SHP77 treated with DMSO at 0.1 percent for 48 hours (cell line): ENCODE measurements around the gene SERPINB7.
"Not testable (repeated sequence)": the region's sequence is repeated elsewhere in the genome, so short reads cannot be mapped to it uniquely, and the experiment has no call there.

Experiments used
- DNase-seq: peaks from one replicate; lab custom pipeline; 2025; lab: John Stamatoyannopoulos, UW

SERPINB7 gene, protein sequence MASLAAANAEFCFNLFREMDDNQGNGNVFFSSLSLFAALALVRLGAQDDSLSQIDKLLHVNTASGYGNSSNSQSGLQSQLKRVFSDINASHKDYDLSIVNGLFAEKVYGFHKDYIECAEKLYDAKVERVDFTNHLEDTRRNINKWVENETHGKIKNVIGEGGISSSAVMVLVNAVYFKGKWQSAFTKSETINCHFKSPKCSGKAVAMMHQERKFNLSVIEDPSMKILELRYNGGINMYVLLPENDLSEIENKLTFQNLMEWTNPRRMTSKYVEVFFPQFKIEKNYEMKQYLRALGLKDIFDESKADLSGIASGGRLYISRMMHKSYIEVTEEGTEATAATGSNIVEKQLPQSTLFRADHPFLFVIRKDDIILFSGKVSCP

GRCh38 chr18:63775166-63775730 is at the start of gene SERPINB7:
SERPINB7 (plus strand) TSS chr18:63775418; CDS start chr18:63782373, 6,955 bp downstream.
- no peak for DNase-seq

DNA sequence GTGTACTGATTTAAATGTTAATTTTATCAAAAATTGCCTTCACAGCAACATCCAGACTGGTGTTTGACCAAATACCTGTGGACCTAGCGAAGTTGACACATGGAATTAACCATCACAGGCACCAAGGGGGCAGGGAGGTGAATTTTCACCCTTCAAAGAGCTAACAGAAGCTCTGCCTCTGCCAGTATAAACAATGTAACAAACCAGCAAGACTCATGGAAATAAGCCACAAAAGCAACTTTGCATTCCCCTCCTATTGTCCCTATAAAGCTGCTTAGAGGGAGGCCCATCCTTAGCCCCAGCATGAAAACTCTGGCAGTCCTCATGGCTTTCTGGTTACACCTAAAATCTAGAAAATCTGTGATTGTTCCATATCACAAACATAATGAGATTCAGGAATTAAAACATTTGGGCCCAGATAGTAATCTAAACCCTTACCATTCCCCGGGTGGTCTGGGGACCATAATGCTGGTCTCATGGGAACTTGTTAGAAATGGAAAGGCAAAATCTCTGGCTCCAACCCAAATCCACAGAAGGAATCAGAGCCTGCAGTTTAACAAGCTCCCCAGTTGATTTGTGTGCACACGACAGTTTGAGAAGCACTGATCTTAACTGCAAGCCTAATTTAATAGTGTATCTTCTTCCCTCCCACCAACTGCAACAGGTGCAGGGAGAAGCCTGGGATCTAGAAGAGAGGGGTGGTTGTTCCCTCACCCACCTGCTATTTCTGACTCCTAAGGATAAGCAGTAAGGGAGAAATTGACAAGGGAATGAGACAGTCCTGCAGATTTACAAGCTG is 49.3 kb upstream of the SERPINB7 start:
- no peak for DNase-seq

DNA sequence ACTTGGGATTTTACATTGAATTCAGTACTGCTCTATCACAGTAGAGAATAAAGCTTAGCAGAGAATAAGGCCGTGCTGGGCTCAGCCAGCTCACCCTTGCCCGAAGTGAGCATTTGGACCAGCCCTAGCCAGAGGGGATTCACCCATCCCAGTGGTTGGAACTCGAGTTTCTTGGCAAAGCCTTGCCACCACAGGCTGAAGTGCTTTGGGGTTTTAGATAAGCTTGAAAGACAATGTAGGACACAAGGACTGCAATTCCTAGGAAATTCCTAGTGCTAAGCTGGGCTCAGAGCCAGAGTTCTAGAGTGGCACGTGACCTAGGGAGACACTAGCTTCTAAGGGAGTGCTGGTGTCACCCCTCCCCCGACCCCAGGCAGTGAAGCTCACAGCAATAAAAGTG is 44.4 kb upstream of the SERPINB7 start:
- no peak for DNase-seq

- DNase-seq, result no peak
Observed at GRCh38 chr18:63731215-63731614, 44.0 kb upstream of the SERPINB7 start.

- DNase-seq, result no peak
Observed at GRCh38 chr18:63736876-63737275, 38.3 kb upstream of the SERPINB7 start.

GRCh38 chr18:63741769-63742168 is 33.4 kb upstream of the SERPINB7 start:
- no peak for DNase-seq

DNA sequence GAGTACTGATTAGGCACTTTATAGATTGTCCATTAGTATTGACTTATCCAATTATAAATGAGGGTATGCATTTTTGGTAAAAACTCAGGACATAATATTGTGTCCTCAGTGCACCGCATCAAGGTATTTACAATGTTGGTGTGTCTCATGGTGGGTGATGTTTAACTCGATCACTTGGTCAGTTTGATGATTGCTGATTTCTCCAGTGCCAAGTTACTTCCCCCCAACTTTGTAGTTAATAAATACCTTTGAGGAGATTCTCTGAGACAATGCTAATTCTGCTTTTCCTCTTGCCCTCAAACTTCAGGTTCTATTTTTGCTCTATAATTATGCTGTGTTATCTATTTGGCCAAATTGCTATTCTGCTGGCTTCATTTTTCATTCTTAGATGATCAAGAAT is 28.2 kb upstream of the SERPINB7 start:
- no peak for DNase-seq

GRCh38 chr18:63749489-63749888 is 25.7 kb upstream of the SERPINB7 start:
- DNase-seq, result no peak

DNA sequence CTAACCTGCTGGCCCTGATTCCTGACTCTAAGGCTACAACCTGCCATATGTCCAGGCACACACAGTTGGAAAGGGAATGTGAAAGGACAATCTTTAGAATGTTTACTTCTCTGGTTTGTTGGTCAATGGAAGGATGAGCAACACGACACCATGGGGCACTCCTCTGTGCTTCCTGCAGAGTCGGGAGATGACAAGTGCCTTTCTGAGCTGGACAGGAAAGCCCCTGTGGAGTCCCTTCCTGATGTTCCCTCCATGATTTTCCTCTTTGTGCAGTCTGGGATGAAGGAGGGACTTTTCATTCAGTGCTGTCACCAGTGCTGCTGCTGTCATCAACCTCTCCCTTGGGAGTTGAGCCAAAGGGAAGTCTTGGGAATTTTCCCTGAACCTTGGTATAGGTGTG is 22.6 kb upstream of the SERPINB7 start:
- no peak for DNase-seq

- DNase-seq, result no peak
Observed at GRCh38 chr18:63753676-63754075, 21.5 kb upstream of the SERPINB7 start.

GRCh38 chr18:63757541-63757940 is 17.7 kb upstream of the SERPINB7 start:
- DNase-seq, result no peak

DNA sequence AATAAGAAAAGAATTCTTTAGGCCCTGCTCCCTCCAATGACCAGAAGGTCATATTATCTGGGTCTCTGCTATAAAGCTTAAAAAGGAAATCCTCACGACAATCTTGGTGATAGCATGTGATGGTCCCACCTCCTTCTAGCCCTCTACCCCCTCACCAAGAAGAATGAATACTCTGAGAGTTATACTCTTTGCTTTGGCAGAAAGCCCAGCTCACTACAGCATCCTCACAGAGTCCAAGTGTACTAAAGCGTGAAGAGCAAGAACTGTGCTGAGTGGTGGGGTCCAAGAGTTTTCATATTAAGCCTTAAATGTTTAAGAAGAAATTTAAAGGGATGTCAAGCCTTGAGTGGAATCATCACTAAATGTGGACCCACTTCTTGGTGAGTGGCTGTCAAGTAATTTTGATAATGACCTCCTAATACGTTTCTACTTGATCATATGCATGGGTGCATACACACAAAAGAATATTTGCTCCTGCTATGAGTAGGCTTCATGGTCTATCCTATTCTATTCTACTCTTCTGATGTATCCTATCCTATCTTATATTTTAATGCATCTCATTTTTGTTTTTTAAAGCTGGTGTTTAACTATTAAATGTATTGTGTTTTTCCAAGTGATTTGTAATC is 16.5 kb upstream of the SERPINB7 start:
- no peak for DNase-seq

- not testable (repeated sequence) for DNase-seq
Observed at GRCh38 chr18:63759786-63760185, 15.4 kb upstream of the SERPINB7 start.

DNA sequence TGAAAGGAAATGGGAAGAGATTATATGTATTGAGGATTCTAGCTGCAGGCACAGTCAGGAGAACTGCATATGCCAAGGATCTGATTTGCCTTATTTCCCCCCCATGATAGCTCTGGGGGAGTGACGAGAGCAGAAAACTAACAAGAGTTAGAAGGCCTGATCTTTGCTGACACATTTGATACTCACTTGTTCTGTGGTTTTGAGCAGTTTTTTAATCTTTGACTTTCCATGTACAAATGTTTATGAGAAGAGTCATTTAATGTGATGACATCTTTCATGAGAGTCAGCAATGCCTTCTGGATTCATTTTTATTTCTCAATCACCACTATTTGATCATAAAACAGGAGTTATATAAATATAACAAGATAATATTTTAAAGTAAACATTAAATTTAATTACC is 12.7 kb upstream of the SERPINB7 start:
- no peak for DNase-seq

- no peak for DNase-seq
Observed at GRCh38 chr18:63763831-63764600, 11.2 kb upstream of the SERPINB7 start.

GRCh38 chr18:63765837-63766236 is 9.4 kb upstream of the SERPINB7 start:
- no peak for DNase-seq

GRCh38 chr18:63773551-63773950 is 1.7 kb upstream of the SERPINB7 start:
- DNase-seq, result no peak

- DNase-seq, result no peak
Observed at GRCh38 chr18:63774511-63774910, 707 bp upstream of the SERPINB7 start.

DNA sequence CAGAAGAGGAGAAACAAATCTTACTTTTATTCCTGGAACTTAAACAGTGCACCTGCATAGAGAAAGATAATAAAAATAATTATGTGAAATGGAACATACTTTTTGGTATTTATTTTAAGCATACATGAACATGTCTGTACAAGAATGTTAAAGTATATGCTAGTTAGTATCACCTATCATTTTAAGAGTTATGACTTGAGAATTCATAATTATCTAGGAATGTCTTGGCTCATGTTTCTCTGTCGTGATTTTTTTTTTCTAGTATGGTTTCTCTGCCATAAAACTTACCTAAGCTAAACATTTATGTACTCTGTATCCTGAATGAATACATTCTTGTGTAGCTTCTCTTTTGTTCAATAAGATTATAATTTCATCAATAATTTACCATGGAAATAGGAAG is 4.2 kb downstream of the SERPINB7 start:
- no peak for DNase-seq

GRCh38 chr18:63783394-63783793 is 8.2 kb downstream of the SERPINB7 start:
- no peak for DNase-seq

DNA sequence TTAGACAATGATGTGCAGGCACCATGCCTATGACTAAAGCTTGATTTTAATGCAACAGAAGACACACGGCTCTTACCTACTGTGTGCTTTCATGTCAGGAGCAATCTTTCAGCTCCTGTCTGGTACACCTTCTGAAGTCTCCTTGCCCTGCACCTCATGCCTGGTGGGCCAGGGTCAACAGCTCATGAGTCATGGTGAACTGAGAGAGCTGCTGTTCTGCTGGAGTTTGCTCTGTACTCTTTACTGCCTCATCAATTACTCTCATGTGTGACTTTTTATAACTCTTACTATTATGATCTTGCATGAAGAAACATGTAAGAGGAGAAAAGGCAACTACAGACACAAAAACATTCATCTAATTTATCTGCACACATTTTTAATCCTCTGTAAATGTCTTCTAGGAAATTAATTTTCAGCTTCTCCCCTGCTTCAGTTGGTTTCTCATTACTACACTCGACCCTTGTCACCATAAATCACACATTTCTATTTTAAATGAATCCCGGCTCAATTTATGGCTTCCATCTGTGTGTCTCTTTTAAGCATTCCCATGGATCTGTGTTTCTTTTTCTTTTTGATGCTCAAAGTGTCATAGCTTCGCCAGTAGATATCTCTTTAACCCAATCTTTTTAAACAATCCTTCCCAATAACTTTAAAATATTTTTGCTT is 9.7 kb downstream of the SERPINB7 start:
- DNase-seq, result no peak
